H1 (cell line): Measurements from ENCODE around the gene PLEKHM1. TPM values are rescaled to one million over a fixed set of nuclear protein-coding genes. Genes with fewer than 3 reads are reported as not detected.

Source experiments
- TAF7 ChIP-seq: optimal IDR thresholded peaks from 2 replicates; pipeline ENCODE3; 2011; ENCODE audit warnings: low read depth, mild to moderate bottlenecking, inconsistent platforms, low read length, moderate library complexity, borderline replicate concordance
- polyA plus RNA-seq, 7 experiments: library from polyadenylated mRNA; depleted of rRNA in 3 of 7; stranded (reverse) in 5 of 7; unstranded in 2 of 7; fragments of >200 nt in 5 of 7; fragments of 200-250 nt in 2 of 7; gene quantifications; 1 replicate in 5 of 7; 2 replicates in 1 of 7; 4 replicates in 1 of 7; pipeline versions ENCODE4 v1.2.1 to v1.2.3, GENCODE V29; 2011 to 2013; ENCODE audit warnings: missing spikeins in 2 of 7, mixed read lengths in 2 of 7
- total RNA-seq: library from RNA; stranded (reverse); fragmentation: NEBNext Ultra II Directional; extraction: Animal tissue kit (Norgen Biotek cat#: 25700); gene quantifications from 2 replicates; pipeline ENCODE4 v1.2.1, GENCODE V29; 2021

Gene PLEKHM1
- total and polyA plus RNA-seq, 2 of the 8 experiments (the other 6 are each of a cell fraction or from before 2014, with no cell fraction given), result 7.6 to 17.9 TPM

DNA sequence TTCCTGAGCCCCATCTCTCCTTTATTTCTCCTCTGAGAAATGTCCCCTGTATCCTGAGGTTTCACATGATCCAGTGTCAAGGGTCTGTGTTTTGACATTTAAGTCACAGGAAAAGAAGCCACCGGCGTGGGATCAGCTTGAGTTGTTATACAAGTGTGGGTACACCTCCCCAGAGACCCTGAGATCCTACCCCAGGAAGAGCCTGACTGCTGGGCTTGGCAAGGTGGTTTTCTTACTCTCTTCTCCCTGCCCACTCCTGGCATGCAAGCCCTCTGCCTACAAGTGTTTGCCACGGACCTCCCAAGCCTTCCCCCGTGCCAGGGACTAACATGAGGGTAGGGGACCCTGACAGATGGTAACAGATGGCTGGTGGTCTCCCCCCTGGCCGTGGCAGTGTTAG lies 55.0 kb downstream of the PLEKHM1 start (continued):
- no peak for TF ChIP-seq TAF7
